Activated CD4-positive, alpha-beta memory T cell treated with anti-CD3 and anti-CD28 coated beads for 36 hours (primary cell): Measurements from ENCODE around the gene SPIN3. TPM values are rescaled to one million over a fixed set of nuclear protein-coding genes. Genes with fewer than 3 reads are reported as not detected.
A peak's percentile ranks its signal among the peaks of the same experiment; 100 is the strongest.
"Not testable (repeated sequence)": the region's sequence is repeated elsewhere in the genome, so short reads cannot be mapped to it uniquely, and the experiment has no call there.

Source experiments
- CTCF ChIA-PET: fragments of 350-600 bp; sonication (Branson Sonifier 250); formaldehyde crosslinking; loops from one replicate; lab custom pipeline; 2021; ENCODE audit warnings: antibody characterized with exemption, inconsistent platforms; lab: Charles Lee
- POLR2A ChIA-PET: fragments of 350-600 bp; sonication (Branson Sonifier 250); formaldehyde crosslinking; loops from one replicate; lab custom pipeline; 2021; ENCODE audit warnings: antibody characterized with exemption; lab: Charles Lee
- DNase-seq: peaks from one replicate; pipeline ENCODE4 v3.0.0-alpha.2; 2020
- H3K27ac Mint-ChIP-seq: one replicate; pipeline ENCODE4 v1.8.0; 2021; ENCODE audit warnings: mixed read lengths
- H3K27me3 Mint-ChIP-seq: one replicate; pipeline ENCODE4 v1.8.0; 2021; ENCODE audit warnings: mixed read lengths
- H3K36me3 Mint-ChIP-seq: one replicate; pipeline ENCODE4 v1.8.0; 2021; ENCODE audit warnings: mixed read lengths
- H3K4me1 Mint-ChIP-seq: one replicate; pipeline ENCODE4 v1.8.0; 2021; ENCODE audit warnings: low read depth, mixed read lengths
- H3K4me3 Mint-ChIP-seq: one replicate; pipeline ENCODE4 v1.8.0; 2021; ENCODE audit warnings: mild to moderate bottlenecking, mixed read lengths
- H3K9me3 Mint-ChIP-seq: one replicate; pipeline ENCODE4 v1.8.0; 2021; ENCODE audit warnings: mixed read lengths
- intact Hi-C: fragments of 100-400 bp; cut with micrococcal nuclease; formaldehyde crosslinking; loops from one replicate; pipeline ENCODE4 v1.15.1; 2023
- total RNA-seq, 2 experiments: library from RNA; stranded (reverse); gene quantifications; one replicate each; pipeline ENCODE4 v1.2.3, GENCODE V29; 2021

The SPIN3 gene
- 1 to 10 TPM; 7.6 to 8.0 TPM for total RNA-seq

- Mint-ChIP-seq H3K4me3 (peak within 1 kb of the TSS; percentile 83), H3K27ac (peak within 1 kb of the TSS; percentile 87), H3K9me3 (no peaks in the 10 kb centered on the region), H3K36me3 (peaks cover 13% of the 10 kb centered on the region), H3K4me1 (peaks cover 39% of the 10 kb centered on the region), H3K27me3 (no peaks in the 10 kb centered on the region)
- intact Hi-C loops, result loop anchor here (1.0 kb wide), 1 partner anchor 126 kb away; the partner anchor contains the start of gene SPIN2B
- DNase-seq, result peak; percentile 81
- POLR2A ChIA-PET, result no interaction called here
- CTCF ChIA-PET, result interaction anchor here (0.8 kb wide), 1 partner anchor 232 kb away, joined by 3 read pairs; no protein-coding TSS in a partner anchor
These were observed at the start of gene SPIN3 for GRCh38 chrX:56995271-56995994. Gene SPIN3 (minus strand): TSS chrX:56995541. CDS start chrX:56994947, 594 bp downstream.

- no peak for DNase-seq
- Mint-ChIP-seq H3K27me3 (peaks cover 2% of the 10 kb centered on the region), H3K27ac (no peak overlapping the region), H3K4me1 (no peaks in the 10 kb centered on the region), H3K9me3 (no peaks in the 10 kb centered on the region), H3K36me3 (no peaks in the 10 kb centered on the region), H3K4me3 (no peak overlapping the region)
- intact Hi-C loops, result no loop called here
- ChIA-PET POLR2A (no interaction called here), CTCF (no interaction called here)
These were observed 48.9 kb upstream of the SPIN3 start for GRCh38 chrX:57044245-57044644.

- H3K27me3 Mint-ChIP-seq, CTCF ChIA-PET, POLR2A ChIA-PET, DNase-seq, H3K4me1 Mint-ChIP-seq, H3K9me3 Mint-ChIP-seq, H3K4me3 Mint-ChIP-seq, H3K36me3 Mint-ChIP-seq, intact Hi-C loops, H3K27ac Mint-ChIP-seq: not testable (repeated sequence)
These were observed 41.9 kb upstream of the SPIN3 start for GRCh38 chrX:57037265-57037664.

- Mint-ChIP-seq H3K36me3 (peaks cover 13% of the 10 kb centered on the region), H3K27ac (peak overlapping the region; percentile 87), H3K4me3 (peak overlapping the region; percentile 83), H3K27me3 (no peaks in the 10 kb centered on the region), H3K4me1 (peaks cover 39% of the 10 kb centered on the region), H3K9me3 (no peaks in the 10 kb centered on the region)
- intact Hi-C loops, result loop anchor here (1.0 kb wide), 1 partner anchor 127 kb away; the partner anchor contains the start of gene SPIN2B
- ChIA-PET CTCF (interaction anchor here (0.8 to 1.7 kb wide), 2 partner anchors 16 to 231 kb away, joined by 3 to 5 read pairs; no protein-coding TSS in a partner anchor), POLR2A (no interaction called here)
- DNase-seq, result no peak
These were observed 718 bp downstream of the SPIN3 start for GRCh38 chrX:56994375-56995270.

- intact Hi-C loops, result loop anchor here (5.0 kb wide), 1 partner anchor 300 kb away; the partner anchor contains the start of gene FAAH2
- CTCF ChIA-PET, result interaction anchor here (0.9 kb wide), 1 partner anchor 10 kb away, joined by 7 read pairs; no protein-coding TSS in a partner anchor
- peaks cover 15% of the 10 kb centered on the region for H3K36me3 Mint-ChIP-seq
- H3K4me3 Mint-ChIP-seq, result no peak overlapping the region
- H3K27me3 Mint-ChIP-seq, result no peaks in the 10 kb centered on the region
- no peak for DNase-seq
- no peaks in the 10 kb centered on the region for H3K9me3 Mint-ChIP-seq
- POLR2A ChIA-PET, result no interaction called here
- no peak overlapping the region for H3K27ac Mint-ChIP-seq
- H3K4me1 Mint-ChIP-seq, result peaks cover 27% of the 10 kb centered on the region
These were observed 7.6 kb downstream of the SPIN3 start for GRCh38 chrX:56987741-56988140.

- DNase-seq, result peak; percentile 11
- no peak overlapping the region for H3K27ac Mint-ChIP-seq
These were observed 9.2 kb downstream of the SPIN3 start for GRCh38 chrX:56986138-56986537.

GRCh38 chrX:56978172-56978571 lies 17.2 kb downstream of the SPIN3 start:
- H3K27ac Mint-ChIP-seq, result no peak overlapping the region
- H3K4me3 Mint-ChIP-seq, result no peak overlapping the region
- intact Hi-C loops, result loop anchor here (1.0 to 10.0 kb wide), 3 partner anchors 175 to 243 kb away; no protein-coding TSS in a partner anchor
- DNase-seq, result peak; percentile 40
- CTCF ChIA-PET, result interaction anchor here (0.6 to 2.4 kb wide), 13 partner anchors 8 to 1470 kb away, joined by 3 to 32 read pairs (median 5); partner anchors contain the start of gene NBDY
- no peaks in the 10 kb centered on the region for H3K27me3 Mint-ChIP-seq
- no peaks in the 10 kb centered on the region for H3K9me3 Mint-ChIP-seq
- POLR2A ChIA-PET, result no interaction called here
- peaks cover 7% of the 10 kb centered on the region for H3K36me3 Mint-ChIP-seq
- H3K4me1 Mint-ChIP-seq, result no peaks in the 10 kb centered on the region

More at GRCh38 chrX:56986138-56986537, 9.2 kb downstream of the SPIN3 start:
- Mint-ChIP-seq H3K4me1 (peaks cover 15% of the 10 kb centered on the region), H3K4me3 (no peak overlapping the region), H3K36me3 (peaks cover 7% of the 10 kb centered on the region), H3K27me3 (no peaks in the 10 kb centered on the region), H3K9me3 (no peaks in the 10 kb centered on the region)
- CTCF ChIA-PET, result interaction anchor here (1.2 kb wide), 1 partner anchor 8 kb away, joined by 4 read pairs; no protein-coding TSS in a partner anchor
- POLR2A ChIA-PET, result no interaction called here
- intact Hi-C loops, result loop anchor here (5.0 kb wide), 1 partner anchor 301 kb away; the partner anchor contains the start of gene FAAH2

GRCh38 chrX:56975611-56976010 lies 19.7 kb downstream of the SPIN3 start:
- Mint-ChIP-seq H3K4me1 (no peaks in the 10 kb centered on the region), H3K4me3 (no peak overlapping the region), H3K36me3 (peaks cover 7% of the 10 kb centered on the region), H3K9me3 (no peaks in the 10 kb centered on the region), H3K27me3 (no peaks in the 10 kb centered on the region), H3K27ac (no peak overlapping the region)
- ChIA-PET CTCF (no interaction called here), POLR2A (no interaction called here)
- intact Hi-C loops, result loop anchor here (10.0 kb wide), 2 partner anchors 211 to 241 kb away; no protein-coding TSS in a partner anchor
- no peak for DNase-seq

- ChIA-PET POLR2A (no interaction called here), CTCF (no interaction called here)
- intact Hi-C loops, result loop anchor here (10.0 kb wide), 2 partner anchors 210 to 240 kb away; no protein-coding TSS in a partner anchor
- no peak overlapping the region for H3K4me3 Mint-ChIP-seq
- no peaks in the 10 kb centered on the region for H3K27me3 Mint-ChIP-seq
- no peaks in the 10 kb centered on the region for H3K4me1 Mint-ChIP-seq
- no peaks in the 10 kb centered on the region for H3K9me3 Mint-ChIP-seq
- H3K36me3 Mint-ChIP-seq, result peaks cover 7% of the 10 kb centered on the region
- H3K27ac Mint-ChIP-seq, result no peak overlapping the region
- DNase-seq, result no peak
These were observed 20.9 kb downstream of the SPIN3 start for GRCh38 chrX:56974408-56974807.

- no peak overlapping the region for H3K27ac Mint-ChIP-seq
- H3K27me3 Mint-ChIP-seq, result no peaks in the 10 kb centered on the region
- POLR2A ChIA-PET, result no interaction called here
- CTCF ChIA-PET, result no interaction called here
- no peak overlapping the region for H3K4me3 Mint-ChIP-seq
- intact Hi-C loops, result no loop called here
- no peaks in the 10 kb centered on the region for H3K9me3 Mint-ChIP-seq
- no peaks in the 10 kb centered on the region for H3K36me3 Mint-ChIP-seq
- H3K4me1 Mint-ChIP-seq, result no peaks in the 10 kb centered on the region
- DNase-seq, result no peak
These were observed 25.8 kb downstream of the SPIN3 start for GRCh38 chrX:56969559-56969958.

- POLR2A ChIA-PET, result no interaction called here
- Mint-ChIP-seq H3K27me3 (no peaks in the 10 kb centered on the region), H3K36me3 (no peaks in the 10 kb centered on the region)
These were observed 26.4 kb downstream of the SPIN3 start for GRCh38 chrX:56968980-56969379.

More at GRCh38 chrX:56968980-56969379, 26.4 kb downstream of the SPIN3 start:
- peaks cover 4% of the 10 kb centered on the region for H3K4me1 Mint-ChIP-seq
- H3K27ac Mint-ChIP-seq, result no peak overlapping the region
- H3K9me3 Mint-ChIP-seq, result no peaks in the 10 kb centered on the region
- intact Hi-C loops, result no loop called here
- CTCF ChIA-PET, result no interaction called here
- DNase-seq, result no peak
- no peak overlapping the region for H3K4me3 Mint-ChIP-seq
